ENCODE data around the gene FLNB. TPM values are rescaled to one million over a fixed set of nuclear protein-coding genes. Genes with fewer than 3 reads are reported as not detected.

Gene FLNB
- total RNA-seq, 1 experiment from 2014 or later: 309 TPM

DNA sequence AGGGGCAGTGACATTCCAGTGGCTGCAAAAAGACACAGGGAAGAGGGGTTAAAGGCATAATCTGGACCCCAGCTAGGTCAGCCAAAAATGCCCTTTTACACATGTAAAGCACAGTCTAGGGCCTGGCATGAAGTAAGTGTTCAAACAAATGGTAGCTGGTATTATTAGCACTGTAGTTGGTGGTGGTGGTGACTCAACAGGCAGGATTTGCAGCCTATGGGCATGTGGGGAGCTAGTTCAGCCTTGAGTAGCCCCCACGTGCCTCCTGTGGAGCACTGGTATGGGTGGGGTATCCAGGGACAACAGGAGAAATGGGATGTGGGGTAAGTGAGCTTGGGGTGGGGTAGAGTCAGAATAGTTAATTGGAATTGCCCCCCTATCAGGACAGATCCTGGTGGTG is 175.0 kb downstream of the FLNB start:
- no peak for DNase-seq (ENCODE audit: low read depth, low spot score)
- TF ChIP-seq, protein P1, sequence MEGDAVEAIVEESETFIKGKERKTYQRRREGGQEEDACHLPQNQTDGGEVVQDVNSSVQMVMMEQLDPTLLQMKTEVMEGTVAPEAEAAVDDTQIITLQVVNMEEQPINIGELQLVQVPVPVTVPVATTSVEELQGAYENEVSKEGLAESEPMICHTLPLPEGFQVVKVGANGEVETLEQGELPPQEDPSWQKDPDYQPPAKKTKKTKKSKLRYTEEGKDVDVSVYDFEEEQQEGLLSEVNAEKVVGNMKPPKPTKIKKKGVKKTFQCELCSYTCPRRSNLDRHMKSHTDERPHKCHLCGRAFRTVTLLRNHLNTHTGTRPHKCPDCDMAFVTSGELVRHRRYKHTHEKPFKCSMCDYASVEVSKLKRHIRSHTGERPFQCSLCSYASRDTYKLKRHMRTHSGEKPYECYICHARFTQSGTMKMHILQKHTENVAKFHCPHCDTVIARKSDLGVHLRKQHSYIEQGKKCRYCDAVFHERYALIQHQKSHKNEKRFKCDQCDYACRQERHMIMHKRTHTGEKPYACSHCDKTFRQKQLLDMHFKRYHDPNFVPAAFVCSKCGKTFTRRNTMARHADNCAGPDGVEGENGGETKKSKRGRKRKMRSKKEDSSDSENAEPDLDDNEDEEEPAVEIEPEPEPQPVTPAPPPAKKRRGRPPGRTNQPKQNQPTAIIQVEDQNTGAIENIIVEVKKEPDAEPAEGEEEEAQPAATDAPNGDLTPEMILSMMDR (IDR thresholded peaks at IDR 0.05): no peak
- TF ChIP-seq SIN3A (IDR thresholded peaks at IDR 0.05; ENCODE audit: borderline replicate concordance, insufficient read depth, low read depth, low read length) (no peak), POLR2AphosphoS5 (IDR thresholded peaks at IDR 0.05; ENCODE audit: low read depth, low read length) (no peak), TCF7L2 (IDR thresholded peaks at IDR 0.05; ENCODE audit: low read depth, low read length) (no peak)
- TF ChIP-seq, protein P2, sequence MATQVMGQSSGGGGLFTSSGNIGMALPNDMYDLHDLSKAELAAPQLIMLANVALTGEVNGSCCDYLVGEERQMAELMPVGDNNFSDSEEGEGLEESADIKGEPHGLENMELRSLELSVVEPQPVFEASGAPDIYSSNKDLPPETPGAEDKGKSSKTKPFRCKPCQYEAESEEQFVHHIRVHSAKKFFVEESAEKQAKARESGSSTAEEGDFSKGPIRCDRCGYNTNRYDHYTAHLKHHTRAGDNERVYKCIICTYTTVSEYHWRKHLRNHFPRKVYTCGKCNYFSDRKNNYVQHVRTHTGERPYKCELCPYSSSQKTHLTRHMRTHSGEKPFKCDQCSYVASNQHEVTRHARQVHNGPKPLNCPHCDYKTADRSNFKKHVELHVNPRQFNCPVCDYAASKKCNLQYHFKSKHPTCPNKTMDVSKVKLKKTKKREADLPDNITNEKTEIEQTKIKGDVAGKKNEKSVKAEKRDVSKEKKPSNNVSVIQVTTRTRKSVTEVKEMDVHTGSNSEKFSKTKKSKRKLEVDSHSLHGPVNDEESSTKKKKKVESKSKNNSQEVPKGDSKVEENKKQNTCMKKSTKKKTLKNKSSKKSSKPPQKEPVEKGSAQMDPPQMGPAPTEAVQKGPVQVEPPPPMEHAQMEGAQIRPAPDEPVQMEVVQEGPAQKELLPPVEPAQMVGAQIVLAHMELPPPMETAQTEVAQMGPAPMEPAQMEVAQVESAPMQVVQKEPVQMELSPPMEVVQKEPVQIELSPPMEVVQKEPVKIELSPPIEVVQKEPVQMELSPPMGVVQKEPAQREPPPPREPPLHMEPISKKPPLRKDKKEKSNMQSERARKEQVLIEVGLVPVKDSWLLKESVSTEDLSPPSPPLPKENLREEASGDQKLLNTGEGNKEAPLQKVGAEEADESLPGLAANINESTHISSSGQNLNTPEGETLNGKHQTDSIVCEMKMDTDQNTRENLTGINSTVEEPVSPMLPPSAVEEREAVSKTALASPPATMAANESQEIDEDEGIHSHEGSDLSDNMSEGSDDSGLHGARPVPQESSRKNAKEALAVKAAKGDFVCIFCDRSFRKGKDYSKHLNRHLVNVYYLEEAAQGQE (IDR thresholded peaks at IDR 0.05; ENCODE audit: insufficient read depth in 1 of 2, low read depth in 2 of 2, low read length in 1 of 2): no peak
- ATAC-seq: no peak
- H3K4me1 ChIP-seq (ENCODE audit: control insufficient read depth, insufficient read depth, low read length): peaks cover 4% of the 10 kb centered on the region; the same call in 1 of the 2 replicates
- no peaks in the 10 kb centered on the region for H3K36me3 ChIP-seq (ENCODE audit: control insufficient read depth, insufficient read depth, low read length)
- in situ Hi-C loops (cut with HindIII; ENCODE audit: low pct_unique_long_range_greater_than_20kb, low sequenced_read_pairs) (no loop called here), intact Hi-C loops (cut with micrococcal nuclease; ENCODE audit: unreplicated experiment) (loop anchor here (10.0 kb wide), 1 partner anchor 232 kb away; no protein-coding TSS in a partner anchor)
- POLR2A ChIA-PET: interaction anchor here (0.5 kb wide), 1 partner anchor 13 kb away, joined by 6 read pairs; no protein-coding TSS in a partner anchor
- no TSS peak for BruUV-seq (replicated peaks)
- no peaks in the 10 kb centered on the region for H3K27me3 ChIP-seq (ENCODE audit: control insufficient read depth, insufficient read depth, low read length)
- H3K27ac ChIP-seq (ENCODE audit: low read length): no peak overlapping the region
- no peak overlapping the region for H3K4me3 ChIP-seq (ENCODE audit: low read depth in 2 of 2, low read length in 2 of 2)
- no peaks in the 10 kb centered on the region for H3K9me3 ChIP-seq (ENCODE audit: control insufficient read depth, insufficient read depth, low read depth, low read length)
- CTCF ChIA-PET: interaction anchor here (0.6 kb wide), 1 partner anchor 11 kb away, joined by 4 read pairs; no protein-coding TSS in a partner anchor

DNA sequence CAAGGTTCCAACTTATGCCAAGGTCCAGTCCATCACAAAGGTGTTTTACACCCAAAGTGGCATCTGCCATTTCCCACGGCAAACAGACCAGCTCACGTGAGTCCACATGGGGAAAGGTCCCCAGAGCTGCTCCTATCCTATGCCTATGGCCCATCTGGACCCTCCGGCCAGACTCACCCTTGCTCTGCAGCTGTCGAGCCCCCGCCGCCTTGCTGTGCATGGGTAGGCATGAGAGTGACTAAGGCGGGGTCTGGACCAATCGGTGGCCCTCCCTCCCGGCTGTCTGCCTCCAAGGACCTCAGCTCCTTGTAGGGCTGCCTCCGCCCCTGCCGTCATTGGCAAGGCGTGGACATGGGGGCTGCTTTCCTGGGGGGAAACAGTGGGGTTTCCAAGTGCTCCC is 175.7 kb downstream of the FLNB start:
- intact Hi-C loops (cut with micrococcal nuclease; ENCODE audit: unreplicated experiment): loop anchor here (10.0 kb wide), 1 partner anchor 231 kb away; no protein-coding TSS in a partner anchor
- in situ Hi-C loops (cut with HindIII; ENCODE audit: low pct_unique_long_range_greater_than_20kb, low sequenced_read_pairs): no loop called here
- no peak for ATAC-seq

More for the DNA sequence above, 175.7 kb downstream of the FLNB start:
- Histone ChIP-seq H3K27ac (ENCODE audit: low read length) (no peak overlapping the region), H3K4me3 (ENCODE audit: low read depth in 2 of 2, low read length in 2 of 2) (no peak overlapping the region), H3K27me3 (ENCODE audit: control insufficient read depth, insufficient read depth, low read length) (no peaks in the 10 kb centered on the region), H3K4me1 (ENCODE audit: control insufficient read depth, insufficient read depth, low read length) (peaks cover 7% of the 10 kb centered on the region; the same call in 1 of the 2 replicates), H3K36me3 (ENCODE audit: control insufficient read depth, insufficient read depth, low read length) (no peaks in the 10 kb centered on the region), H3K9me3 (ENCODE audit: control insufficient read depth, insufficient read depth, low read depth, low read length) (no peaks in the 10 kb centered on the region)
- ChIA-PET POLR2A (interaction anchor here (0.5 kb wide), 1 partner anchor 13 kb away, joined by 6 read pairs; no protein-coding TSS in a partner anchor), CTCF (interaction anchor here (0.6 kb wide), 1 partner anchor 11 kb away, joined by 4 read pairs; no protein-coding TSS in a partner anchor)
- no TSS peak for BruUV-seq (replicated peaks)
- TF ChIP-seq, protein P2 (IDR thresholded peaks at IDR 0.05; ENCODE audit: insufficient read depth in 1 of 2, low read depth in 2 of 2, low read length in 1 of 2): no peak
- no peak for TF ChIP-seq POLR2AphosphoS5 (IDR thresholded peaks at IDR 0.05; ENCODE audit: low read depth, low read length)
- TF ChIP-seq, protein P1 (IDR thresholded peaks at IDR 0.05): no peak
- TF ChIP-seq TCF7L2 (IDR thresholded peaks at IDR 0.05; ENCODE audit: low read depth, low read length): no peak
- TF ChIP-seq SIN3A (IDR thresholded peaks at IDR 0.05; ENCODE audit: borderline replicate concordance, insufficient read depth, low read depth, low read length): no peak
- no peak for DNase-seq (ENCODE audit: low read depth, low spot score)

All from Panc1 (cell line).